NCI-H1092 treated with DMSO at 0.1 percent for 48 hours (cell line): ENCODE results near the gene WWOX.

Experiments used
- DNase-seq: peaks from one replicate; lab custom pipeline; 2025; lab: John Stamatoyannopoulos, UW

Gene WWOX

DNA sequence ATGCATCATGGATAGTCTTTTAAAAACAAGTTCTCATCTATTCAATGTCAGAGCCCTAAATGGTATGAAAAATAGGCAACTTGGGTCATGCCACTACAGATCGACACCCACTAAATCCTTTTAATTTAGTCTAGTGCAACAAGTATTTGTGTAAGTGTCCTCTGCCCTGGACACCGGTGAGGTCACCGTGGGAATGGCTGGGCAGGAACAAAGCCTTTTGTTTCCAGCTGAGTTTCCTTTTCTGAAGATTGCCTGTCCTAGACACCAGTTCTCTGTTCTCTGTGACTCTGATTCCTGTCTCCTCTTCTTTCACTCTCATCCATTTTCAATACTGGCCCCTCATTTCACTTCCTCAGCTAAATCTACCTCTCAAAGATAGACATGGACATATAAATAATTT, 1054.6 kb downstream of the WWOX start:
- no peak for DNase-seq

DNA sequence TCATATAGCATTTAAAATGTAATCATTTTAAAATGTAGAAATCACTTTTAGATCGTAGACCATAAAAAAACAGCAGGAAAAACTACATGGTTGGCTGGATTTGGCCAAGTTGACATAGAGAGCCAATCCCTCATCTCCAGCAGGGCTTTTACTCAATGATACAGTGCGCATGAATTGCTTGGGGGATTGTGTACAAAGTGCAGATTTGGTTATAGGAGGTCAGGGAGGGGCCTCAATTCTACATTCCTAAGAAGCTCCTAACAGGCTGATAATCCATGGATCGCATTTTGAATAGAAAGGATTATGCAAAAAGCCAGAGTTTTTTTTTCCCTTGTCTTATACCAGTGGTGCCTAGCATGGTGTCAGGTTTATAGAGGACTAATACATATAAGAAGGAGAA, 1056.0 kb downstream of the WWOX start:
- no peak for DNase-seq

DNA sequence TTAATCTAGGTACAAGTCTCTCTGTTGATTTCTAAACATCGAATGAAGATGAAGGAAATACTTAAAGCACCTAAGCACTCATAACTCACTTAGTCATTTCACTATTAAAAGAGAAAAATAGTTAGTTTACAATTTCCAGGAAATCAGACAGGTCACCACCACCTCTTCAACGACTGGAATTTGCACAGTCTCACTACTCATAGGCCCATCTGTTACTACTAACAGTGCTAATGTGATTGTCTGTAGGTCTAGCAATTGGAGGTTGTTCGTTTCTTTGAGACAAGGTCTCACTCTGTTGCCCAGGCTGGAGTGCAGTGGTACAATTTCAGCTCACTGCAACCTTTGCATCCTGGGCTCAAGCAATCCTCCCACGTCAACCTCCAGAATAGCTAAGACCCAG, 1056.5 kb downstream of the WWOX start:
- no peak for DNase-seq

DNA sequence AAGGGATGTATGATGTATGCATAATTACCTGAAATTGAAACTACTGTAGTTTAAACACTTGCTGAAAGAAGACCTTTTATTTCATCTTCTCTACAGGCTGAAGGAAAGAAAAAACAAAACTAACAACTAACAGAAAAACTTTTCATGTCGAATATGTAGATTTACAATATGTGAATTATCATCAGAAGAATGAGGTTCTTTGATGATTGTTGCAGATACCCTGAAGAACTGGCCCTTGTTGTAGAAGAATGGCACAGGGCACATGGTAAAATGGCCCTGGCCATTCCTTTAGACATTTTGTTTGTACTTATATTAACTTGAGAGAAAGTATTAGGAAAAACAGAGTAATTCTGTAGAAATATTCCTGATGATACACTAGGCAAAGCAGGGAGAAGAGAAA, 1057.3 kb downstream of the WWOX start:
- DNase-seq: no peak

DNA sequence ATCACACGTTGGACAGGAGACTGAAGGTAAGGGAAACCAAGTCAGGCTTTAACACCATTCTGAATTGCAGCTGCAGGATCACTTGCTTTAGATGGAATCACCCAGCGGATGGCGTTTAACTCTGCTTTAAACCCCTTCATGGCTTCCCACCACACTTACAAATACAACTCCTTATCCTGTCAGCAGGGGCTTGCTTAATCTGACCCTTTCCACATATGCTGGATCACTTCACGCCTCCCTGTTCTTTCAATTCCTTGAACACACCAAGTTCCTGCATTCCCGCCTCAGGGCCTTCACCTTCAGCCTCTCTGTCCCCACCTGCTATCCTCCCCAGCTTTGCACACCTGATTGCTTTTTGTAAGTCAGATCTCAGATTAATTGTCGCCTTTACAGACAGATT, 1058.9 kb downstream of the WWOX start:
- DNase-seq: peak; percentile 14

DNA sequence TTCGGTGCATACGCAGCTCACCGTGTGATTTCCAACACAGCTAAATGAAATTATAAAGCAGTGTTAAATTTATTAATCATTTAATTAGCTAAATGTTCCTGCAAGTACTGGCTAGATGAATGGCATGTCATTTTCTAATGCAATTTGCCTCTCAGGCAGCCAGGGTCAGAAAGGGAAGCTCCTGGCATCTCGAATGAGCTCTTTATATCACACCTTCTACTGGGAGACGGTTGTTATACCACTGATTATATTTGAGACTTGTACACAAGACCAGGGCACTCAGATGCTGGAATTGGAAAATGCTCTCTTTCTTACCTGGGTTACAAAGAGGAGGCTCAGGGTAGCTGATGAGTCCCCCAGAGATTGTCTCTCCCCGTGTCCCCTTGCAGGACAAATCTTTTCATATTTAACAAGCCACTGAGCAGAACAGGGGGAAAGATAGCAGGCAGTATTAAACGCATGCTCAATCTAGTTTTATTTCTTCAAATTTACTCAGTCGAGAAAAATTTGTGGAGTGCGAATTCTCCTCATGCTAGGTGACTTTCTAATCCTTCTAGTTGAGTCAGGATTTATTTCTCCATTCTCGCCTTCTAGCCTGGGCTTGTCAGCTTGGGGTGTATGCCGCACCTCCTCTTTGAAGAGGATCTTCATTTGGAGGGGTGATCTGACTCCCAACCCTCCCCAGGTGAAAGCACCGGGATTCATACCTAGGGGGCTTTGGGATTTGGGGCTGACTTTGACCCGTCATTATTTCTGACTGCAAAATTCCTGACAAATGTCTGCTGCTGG, 1060.0 kb downstream of the WWOX start:
- DNase-seq: no peak

DNA sequence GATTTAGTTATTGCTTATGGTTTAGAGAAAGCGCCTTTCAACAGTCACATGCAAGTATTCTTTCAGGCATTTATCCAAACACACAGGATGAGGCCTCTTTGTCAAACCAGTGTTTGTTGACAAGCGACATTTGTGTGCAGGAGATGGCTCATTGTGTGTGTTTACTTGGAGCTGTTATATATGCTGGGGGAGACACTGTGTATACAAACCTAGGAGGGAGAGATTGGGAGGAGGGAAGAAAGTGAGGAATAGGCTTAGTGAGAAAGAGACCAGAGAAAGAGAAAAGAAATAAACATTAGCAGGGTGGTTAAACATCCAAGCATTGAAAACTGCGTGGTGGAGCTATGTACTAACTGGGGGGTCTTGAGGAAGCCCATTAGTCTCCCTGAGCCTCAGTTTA, 1063.5 kb downstream of the WWOX start:
- DNase-seq: no peak

DNA sequence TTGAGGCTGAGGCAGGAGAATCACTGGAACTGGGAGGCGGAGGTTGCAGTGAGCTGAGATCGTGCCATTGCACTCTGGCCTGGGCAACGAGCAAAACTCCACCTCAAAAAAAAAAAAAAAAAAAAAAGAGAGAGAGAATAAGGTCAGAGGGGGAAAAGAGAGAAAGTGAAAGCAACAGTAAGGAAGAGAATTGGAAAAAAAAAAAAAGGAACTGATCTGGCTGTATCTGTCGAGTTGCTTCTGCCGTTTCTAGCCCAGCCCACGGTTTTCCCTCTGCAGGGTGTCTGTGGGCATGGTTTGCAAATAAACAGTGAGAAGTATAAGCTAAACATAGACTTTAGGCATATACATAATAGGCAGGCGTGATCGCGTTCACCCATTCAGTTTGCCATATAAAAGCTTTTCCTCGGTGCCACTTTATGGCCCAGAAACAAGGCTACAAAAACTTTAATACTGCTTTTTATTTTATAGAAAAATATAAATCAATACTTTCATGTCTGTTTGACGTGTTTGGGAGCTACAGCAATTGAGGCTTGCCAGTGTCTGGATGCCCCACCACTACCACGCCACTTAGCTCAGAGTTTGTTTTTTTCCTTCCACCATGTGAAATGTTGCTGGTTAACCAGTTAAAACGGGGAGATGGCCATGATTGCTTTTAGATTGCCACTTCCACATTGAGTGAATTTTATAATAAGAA, 1064.4 kb downstream of the WWOX start:
- no peak for DNase-seq

DNA sequence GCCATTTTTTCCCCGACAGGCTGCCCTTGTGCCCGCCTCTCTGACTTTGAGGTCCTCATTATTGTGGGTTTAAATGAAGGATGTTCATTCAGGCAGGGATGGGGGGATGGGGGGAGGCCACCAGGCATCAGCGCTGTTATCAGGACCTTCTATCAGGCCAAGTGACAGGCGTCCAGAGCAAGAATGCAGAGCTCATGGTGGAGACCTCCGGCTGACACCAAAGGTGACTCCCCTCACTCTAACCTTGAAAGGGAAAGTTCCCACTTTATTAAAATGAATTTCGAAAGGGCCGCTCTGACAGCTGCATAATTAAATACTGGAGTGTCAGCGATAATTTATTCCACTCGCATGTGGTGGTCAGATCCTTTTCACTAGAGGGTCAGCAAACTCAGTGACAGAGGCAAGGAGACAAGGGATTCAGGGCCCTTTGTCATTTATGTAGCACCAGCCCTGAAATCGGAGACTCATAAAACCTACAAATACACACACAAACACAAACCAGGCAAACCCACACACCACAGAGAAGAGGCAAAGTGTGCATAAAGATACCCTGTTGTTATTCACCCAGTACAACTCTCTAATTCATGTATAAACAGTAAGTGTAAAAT, 1065.0 kb downstream of the WWOX start:
- DNase-seq: no peak

DNA sequence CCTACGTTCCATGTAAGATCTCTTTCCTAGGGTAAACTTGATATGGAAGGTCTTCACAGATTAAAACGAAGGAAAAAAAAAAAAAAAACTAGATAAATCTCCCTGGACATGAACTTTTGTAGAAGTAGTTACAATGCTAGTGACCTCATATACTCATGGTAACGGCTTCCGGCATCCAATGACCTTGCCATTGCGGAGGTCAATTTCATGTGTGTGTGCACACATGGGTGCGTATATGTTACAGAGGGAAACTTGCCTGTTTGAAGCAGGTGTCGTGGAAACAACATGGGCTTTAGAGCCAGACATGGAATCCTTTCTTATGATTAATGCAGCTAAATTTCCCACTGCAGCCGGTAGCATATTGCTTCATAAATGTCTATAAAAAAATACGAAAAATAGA, 1065.6 kb downstream of the WWOX start:
- DNase-seq: no peak

DNA sequence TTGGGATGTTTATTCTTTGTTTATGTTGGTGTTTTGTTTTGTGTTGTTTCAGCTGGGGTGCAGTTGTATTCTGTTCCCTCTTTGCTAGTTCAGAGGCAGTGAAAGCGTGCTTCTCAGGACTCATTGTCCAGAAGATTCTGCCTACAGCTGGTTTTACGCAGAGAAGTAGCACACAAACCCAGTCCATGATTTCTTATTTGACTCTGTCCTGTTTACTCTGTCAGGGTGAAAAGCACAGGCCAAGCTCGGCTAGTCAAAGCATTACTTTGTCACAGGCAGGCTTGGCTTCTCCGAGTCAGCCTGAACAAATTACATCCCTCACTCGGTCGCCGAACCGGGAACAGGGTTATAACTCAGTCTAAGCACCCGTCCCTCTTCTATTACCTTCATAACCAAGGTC, 1066.1 kb downstream of the WWOX start:
- no peak for DNase-seq

DNA sequence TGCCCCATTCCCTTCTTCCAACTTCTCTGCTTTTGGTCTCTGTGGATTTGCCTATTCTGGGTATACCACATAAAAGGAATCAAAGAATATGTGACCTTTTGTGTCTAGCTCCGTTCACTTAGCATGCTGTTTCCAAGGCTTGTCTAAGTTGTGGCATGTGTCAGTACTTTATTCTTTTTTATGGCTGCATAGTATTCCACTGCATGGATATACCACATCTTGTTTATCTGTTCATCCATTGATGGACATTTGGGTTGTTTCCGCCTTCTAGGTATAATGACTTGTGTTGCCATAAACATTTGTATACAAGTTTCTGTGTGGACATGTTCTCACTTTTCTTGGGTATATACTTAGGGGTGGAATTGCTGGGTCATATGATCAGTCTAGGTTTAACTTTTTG, 1068.4 kb downstream of the WWOX start:
- no peak for DNase-seq

DNA sequence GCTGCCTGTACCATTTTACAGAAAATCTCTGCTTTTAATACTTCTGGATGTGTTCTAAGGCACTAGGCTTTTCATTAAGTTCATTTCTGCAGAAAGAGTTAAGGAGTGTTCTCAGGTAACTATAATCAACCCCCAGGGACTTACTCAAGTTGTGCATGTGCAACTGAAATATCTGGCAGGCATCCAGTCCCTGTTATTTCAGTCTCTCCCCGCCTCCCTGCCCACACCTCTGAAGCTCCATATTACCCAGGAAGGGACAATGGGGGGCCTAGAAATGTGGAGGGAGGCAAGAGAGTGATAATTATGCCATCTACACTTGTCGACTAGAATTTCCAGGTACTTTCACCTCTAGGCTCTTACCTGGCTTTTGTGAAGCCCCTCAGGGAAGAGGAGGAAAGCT, 1068.9 kb downstream of the WWOX start:
- DNase-seq: no peak

DNA sequence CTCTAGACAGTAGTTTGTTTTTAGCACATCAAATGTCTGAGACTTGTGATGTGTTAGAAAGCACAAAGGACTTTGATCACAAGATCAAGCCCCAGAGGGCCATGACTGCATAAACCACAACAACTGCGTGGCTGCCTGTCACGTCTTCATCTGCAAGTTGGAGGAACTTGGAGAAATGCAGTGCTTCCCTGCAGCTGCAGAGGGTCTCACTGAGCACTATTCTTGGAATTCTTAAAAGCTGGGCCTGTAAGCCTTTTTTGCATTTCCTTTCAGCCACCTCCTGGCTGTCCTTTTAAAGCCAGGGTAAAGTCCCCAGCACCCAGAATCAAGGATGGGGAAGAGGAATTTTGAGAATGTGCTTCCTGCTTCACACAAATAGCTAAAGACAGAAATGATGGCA, 1069.8 kb downstream of the WWOX start:
- no peak for DNase-seq

DNA sequence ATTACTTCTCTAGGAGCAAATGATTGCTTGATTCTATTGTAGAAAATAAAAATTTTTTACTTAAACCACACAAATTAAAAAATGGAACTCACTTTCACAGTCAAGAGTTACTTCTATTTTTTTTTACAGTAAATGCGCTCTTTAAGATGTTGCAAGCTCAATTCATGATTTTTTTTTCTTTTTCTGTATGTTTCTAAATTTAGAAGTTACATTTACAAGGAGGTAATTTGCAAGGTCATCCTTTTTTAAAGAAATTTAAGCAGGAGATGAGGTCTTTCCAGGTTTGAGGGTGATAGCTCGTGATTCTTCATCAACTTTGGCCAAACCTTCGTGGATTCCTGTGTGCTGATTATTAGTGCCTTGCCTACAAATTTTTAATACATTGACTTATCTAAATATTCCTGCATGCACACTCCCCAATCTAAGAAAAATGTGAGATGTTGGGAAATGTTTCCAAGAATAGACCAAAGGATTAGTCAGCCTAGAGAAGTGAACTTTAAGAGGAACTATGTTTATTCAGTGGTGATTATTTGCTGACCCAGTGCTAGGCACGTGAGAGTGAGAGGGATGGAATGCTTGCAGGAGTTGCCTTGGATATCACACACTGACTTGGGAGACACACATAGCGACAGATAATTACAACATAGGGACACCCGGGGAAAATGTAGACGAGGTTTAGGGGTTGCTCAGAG, 1071.2 kb downstream of the WWOX start:
- no peak for DNase-seq

DNA sequence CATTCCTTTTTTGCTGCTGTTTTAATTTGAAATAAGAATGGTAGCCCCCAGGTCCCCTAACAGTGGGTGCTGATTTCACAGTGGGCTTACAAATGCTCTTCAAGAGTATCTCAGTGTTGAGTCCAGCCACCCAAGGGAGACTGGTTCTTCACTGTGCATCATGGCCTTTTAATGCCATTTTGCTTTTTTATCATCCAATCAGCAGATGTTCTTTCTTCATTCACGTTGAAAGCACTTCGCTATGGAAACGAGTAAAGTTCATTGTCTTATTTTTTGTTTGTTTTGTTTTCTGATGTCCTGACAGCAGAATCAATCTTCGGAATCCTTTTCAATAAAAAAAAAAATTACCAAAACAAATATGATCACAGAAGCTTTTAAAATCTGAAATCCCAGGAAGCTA, 1072.0 kb downstream of the WWOX start:
- no peak for DNase-seq

DNA sequence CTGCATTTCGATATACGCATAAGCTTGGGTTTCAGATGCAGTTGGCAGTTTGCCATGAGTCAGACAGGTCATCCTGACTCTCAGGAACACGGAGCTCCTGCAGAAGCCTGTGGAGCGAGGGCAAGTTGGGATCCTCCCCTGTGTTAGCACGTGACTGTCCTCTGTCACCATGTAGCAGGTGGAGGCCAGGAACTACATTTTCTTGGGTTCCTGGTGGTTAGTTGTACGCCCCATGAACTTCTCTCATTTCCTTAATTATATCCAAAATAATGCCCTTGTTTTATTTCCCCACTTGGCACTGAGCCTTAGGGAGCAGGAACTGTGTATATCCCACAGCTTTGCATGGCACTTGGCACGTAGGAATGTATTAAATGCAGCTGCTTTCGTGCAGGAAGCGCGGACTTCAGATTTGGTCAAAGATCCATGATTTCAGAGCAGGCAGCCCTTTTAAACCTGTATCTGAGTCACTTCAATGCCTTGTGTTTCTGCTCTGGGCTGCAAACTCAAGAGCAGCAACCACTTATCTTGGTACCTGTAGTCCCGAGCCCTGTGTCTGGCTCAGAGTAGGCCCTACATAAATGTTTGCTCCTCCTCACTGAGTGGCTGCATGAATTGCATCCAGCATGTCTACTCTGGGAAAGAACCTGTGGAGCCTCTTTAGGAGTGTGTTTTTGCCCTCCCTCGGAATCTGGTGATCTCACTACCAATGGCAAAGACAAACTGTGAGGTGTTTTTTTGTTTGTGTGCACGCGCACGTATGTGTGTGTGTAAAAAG, 1072.7 kb downstream of the WWOX start:
- DNase-seq: peak; percentile 59

DNA sequence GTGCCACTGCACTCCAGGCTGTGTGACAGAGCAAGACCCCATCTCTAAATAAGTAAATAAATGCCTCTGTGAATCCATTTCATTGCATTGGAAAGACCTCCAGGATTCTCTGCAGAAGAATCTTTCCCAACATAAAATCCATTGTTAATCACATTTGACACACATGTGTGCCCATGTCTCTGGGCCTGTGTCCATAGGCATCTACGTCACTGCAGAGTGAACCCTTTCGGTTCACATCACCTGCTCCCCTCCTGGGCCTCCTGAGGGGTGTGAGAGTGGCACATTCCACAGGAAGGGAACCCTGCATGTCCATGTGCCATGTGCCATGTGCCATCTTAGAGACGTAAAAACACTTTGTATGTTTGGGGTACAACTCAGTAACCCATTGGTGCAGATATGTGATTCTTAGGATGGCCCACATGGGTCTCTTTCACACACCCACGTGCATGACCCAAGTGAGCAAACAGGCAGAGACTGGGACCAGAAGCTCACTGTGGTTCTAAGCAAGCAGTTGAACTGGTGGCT, 1073.6 kb downstream of the WWOX start:
- no peak for DNase-seq

DNA sequence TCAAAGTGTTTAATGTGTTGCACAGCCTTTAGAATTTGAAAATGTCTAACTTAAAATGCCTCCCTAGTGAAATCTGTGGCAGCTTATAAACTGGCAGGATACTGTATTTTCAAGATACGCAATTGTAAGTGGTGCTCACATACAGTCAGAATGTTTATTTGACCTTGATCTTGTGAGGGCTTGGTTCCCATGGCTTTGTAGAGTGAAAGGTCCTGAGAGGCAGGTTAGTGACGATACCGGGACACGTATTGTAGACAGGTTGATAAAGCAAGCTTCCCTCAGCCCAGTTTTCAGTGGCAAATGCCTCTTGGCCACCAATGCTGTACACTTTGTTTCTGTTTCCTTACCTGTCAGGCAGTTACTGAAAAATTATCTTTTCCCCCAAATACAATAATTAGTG, 1074.5 kb downstream of the WWOX start:
- DNase-seq: no peak

DNA sequence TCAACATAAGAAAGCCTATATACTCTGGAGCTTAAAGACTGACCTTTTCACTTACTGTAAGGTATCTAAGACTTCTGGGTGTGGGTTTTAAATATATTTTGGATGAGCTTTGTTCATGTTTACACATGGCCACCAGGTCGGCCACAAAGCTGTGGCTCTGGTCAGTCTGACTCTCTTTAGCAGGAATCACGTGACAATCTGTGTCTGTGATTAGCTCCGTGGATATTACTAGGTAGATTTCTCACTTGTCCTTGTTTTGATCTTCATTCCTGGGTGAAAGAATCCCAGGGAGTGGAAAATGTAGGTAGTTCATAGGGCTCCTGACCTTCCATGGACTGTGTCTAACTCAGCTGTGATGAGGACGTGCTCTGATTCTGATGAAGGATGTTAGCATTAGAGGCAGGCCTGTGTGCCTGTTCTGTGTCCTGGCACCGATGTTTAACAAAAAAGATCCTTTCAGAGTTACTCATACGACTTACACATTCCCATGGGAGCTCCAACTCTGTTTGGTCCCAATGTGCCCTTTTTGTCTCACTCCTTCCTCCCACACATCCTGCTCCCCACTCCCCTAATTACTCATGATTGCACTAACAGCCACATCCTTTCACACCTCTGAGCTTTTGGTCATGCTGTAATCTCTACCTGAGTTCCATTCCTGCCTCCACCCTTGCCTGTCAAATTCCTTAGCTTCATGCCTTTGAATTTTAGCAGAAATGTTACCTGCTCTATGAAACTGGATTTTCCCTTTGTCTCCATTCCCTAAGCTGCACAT, 1076.0 kb downstream of the WWOX start:
- DNase-seq: no peak

DNA sequence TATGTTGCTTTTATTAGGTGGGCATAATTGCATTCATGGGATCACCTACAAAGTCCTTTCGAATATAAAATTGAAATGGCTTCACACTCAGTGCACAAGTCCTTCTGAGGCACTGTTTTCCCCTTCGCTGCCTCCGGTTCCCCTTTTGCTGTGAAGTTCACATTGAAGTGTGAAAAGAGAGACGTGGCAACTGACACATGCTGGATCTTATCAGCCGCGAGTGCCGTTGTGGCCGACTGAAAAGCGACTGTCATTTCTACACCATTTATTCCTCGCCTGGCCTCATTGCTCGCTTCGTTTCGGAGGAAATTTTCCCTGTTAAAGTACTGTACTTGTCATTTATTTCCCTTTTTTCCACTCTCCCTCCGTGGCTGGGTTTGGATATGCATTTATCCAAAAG, 1077.6 kb downstream of the WWOX start:
- DNase-seq: no peak
